Mucosa of descending colon (tissue), 3 donors: ENCODE results near the gene UBE2M. TPM values are rescaled to one million over a fixed set of nuclear protein-coding genes. Genes with fewer than 3 reads are reported as not detected.
A peak's percentile ranks its signal among the peaks of the same experiment; 100 is the strongest.

Experiments
- ATAC-seq: fragments of 200-7000 bp; cut with Tn5 transposase; one replicate; pipeline ENCODE4 v1.9.1; 2020; ENCODE audit warnings: mild to moderate bottlenecking, moderate library complexity
- DNase-seq, 3 donors: peaks; one replicate each; pipeline ENCODE4 v3.0.0-alpha.2; 2020
- H3K36me3 ChIP-seq: fragments of 200-600 bp; one replicate; pipeline ENCODE4 v1.8.0; 2021; ENCODE audit warnings: low read depth, mild to moderate bottlenecking
- H3K4me1 ChIP-seq: fragments of 200-600 bp; one replicate; pipeline ENCODE4 v1.8.0; 2021; ENCODE audit warnings: low read depth, mild to moderate bottlenecking
- H3K4me3 ChIP-seq: fragments of 200-600 bp; one replicate; pipeline ENCODE4 v1.8.0; 2021; ENCODE audit warnings: mild to moderate bottlenecking
- H3K9me3 ChIP-seq: fragments of 200-600 bp; one replicate; pipeline ENCODE4 v1.8.0; 2021; ENCODE audit warnings: mild to moderate bottlenecking
- CTCF ChIP-seq: fragments of 200-600 bp; IDR thresholded peaks from one replicate; pipeline ENCODE4 v1.8.0; 2022; ENCODE audit warnings: antibody characterized with exemption, mild to moderate bottlenecking
- intact Hi-C, 2 donors: fragments of 100-400 bp; cut with DNase I in 1 of 2; cut with micrococcal nuclease in 1 of 2; formaldehyde crosslinking; loops; one replicate each; pipeline versions ENCODE4 v1.11.0 to v1.11.1; 2022; cut with DNase I, micrococcal nuclease
- total RNA-seq, 3 donors: library from RNA; stranded (reverse); fragmentation: NEBNext Ultra II Directional in 2 of 3; extraction: Animal tissue kit (Norgen Biotek cat#: 25700) in 2 of 3; gene quantifications; one replicate each; pipeline versions ENCODE4 v1.2.1 to v1.2.4, GENCODE V29; 2021 to 2023
- donor health status: DM: no; HTN: no; CAD: no; lungs with moderate emphysema.
- donor health status: DM: no; HTN: no; CAD: no.
- donor health status: DM: no; HTN: yes; CAD: no.

UBE2M gene
- total RNA-seq, 3 donors from 2014 or later = 49.4 to 101 (median 66.7) TPM

GRCh38 chr19:58538257-58539168 is 19.9 kb downstream of the UBE2M start:
- intact Hi-C loops = no loop called here
- ATAC-seq (peak; percentile 86), DNase-seq (peak; percentile 46 to 72 (median 66))
- Histone ChIP-seq H3K36me3 (no peaks in the 10 kb centered on the region), H3K9me3 (no peaks in the 10 kb centered on the region), H3K4me1 (peaks cover 12% of the 10 kb centered on the region), H3K4me3 (no peak overlapping the region)
- TF ChIP-seq CTCF = no peak

- intact Hi-C loops = no loop called here
- DNase-seq = no peak
- TF ChIP-seq CTCF = no peak
- H3K9me3 ChIP-seq = no peaks in the 10 kb centered on the region
- no peak for ATAC-seq
- H3K4me1 ChIP-seq = peaks cover 6% of the 10 kb centered on the region
- no peaks in the 10 kb centered on the region for H3K36me3 ChIP-seq
- no peak overlapping the region for H3K4me3 ChIP-seq
Observed at GRCh38 chr19:58536852-58537798, 21.3 kb downstream of the UBE2M start.

- Histone ChIP-seq H3K9me3 (no peaks in the 10 kb centered on the region), H3K36me3 (no peaks in the 10 kb centered on the region), H3K4me3 (no peak overlapping the region), H3K4me1 (peaks cover 6% of the 10 kb centered on the region)
- ATAC-seq (no peak), DNase-seq (no peak)
- intact Hi-C loops = no loop called here
- no peak for TF ChIP-seq CTCF
Observed at GRCh38 chr19:58535857-58536256, 22.6 kb downstream of the UBE2M start.

- intact Hi-C loops = no loop called here
- Histone ChIP-seq H3K4me3 (no peak overlapping the region), H3K36me3 (no peaks in the 10 kb centered on the region), H3K9me3 (no peaks in the 10 kb centered on the region), H3K4me1 (no peaks in the 10 kb centered on the region)
- no peak for ATAC-seq
- DNase-seq = no peak
- TF ChIP-seq CTCF = no peak
Observed at GRCh38 chr19:58531034-58531840, 27.2 kb downstream of the UBE2M start.

GRCh38 chr19:58529405-58529804 is 29.0 kb downstream of the UBE2M start:
- ATAC-seq (no peak), DNase-seq (no peak)
- no peak overlapping the region for H3K4me3 ChIP-seq
- no peaks in the 10 kb centered on the region for H3K9me3 ChIP-seq
- intact Hi-C loops = no loop called here
- H3K36me3 ChIP-seq = no peaks in the 10 kb centered on the region
- no peaks in the 10 kb centered on the region for H3K4me1 ChIP-seq
- TF ChIP-seq CTCF = no peak
